HG02642 (cell line): Measurements from ENCODE around the gene NUP93.
A peak's percentile ranks its signal among the peaks of the same experiment; 100 is the strongest.
"Not testable (repeated sequence)": the region's sequence is repeated elsewhere in the genome, so short reads cannot be mapped to it uniquely, and the experiment has no call there.

ENCODE experiments used
- ATAC-seq: cut with Tn5 transposase; IDR thresholded peaks from one replicate; pipeline ENCODE4 v1.9.1; 2021; ENCODE audit warnings: mild to moderate bottlenecking; ENCODE audit not compliant: unreplicated experiment, poor library complexity

Gene NUP93

DNA sequence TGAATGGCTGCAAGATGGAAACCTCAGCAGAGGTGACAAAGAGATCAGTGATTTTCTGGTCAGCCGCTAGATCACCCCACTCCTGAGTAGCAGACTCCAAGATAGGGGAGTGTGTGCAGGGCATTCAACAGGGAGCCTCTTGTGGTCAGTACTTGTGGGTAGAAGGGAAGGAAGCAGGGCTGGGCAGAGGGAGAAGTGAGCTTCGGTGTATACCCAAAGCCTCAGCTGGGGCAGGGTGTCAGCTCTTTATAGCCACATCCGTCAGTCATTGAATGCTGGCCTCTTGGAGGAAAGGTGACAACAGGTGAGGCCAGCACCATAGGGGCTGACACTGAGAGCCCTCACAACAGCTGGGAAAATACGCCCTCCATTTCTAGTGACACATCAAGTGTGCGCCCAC lies 132.8 kb downstream of the NUP93 start:
- ATAC-seq, result no peak

- ATAC-seq, result no peak
These were observed 135.0 kb downstream of the NUP93 start, which contains the start of gene SLC12A3 for GRCh38 chr16:56864960-56865359. SLC12A3 (plus strand) TSS chr16:56865207; CDS start chr16:56865236, 29 bp downstream.

DNA sequence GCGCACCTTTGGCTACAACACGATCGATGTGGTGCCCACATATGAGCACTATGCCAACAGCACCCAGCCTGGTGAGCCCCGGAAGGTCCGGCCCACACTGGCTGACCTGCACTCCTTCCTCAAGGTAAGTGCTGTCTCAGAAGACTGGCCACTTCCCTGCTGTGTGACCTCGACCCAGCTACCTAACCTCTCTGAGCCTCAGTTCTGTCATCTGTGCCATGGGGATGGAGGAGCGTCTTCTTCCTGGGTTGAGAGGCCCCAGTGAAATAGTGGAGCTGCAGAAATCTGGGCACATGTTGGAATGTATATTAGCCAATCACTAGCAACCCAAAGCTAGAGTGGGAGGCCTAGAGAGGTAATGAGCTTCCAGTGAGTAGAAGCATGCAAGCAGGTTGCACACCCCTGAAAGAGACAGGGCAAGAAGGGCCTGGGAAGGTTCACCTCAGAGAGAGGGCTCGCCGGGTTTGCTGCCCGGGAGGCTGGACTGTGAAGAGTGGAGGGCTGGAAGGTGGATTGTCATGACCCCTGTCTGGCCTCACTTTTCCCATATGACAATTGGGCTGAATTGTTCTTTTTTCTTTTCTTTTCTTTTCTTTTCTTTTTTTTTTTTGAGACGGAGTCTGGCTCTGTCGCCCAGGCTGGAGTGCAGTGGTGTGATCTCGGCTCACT lies 135.6 kb downstream of the NUP93 start:
- no peak for ATAC-seq

GRCh38 chr16:56866955-56867830 lies 137.3 kb downstream of the NUP93 start:
- ATAC-seq, result no peak

DNA sequence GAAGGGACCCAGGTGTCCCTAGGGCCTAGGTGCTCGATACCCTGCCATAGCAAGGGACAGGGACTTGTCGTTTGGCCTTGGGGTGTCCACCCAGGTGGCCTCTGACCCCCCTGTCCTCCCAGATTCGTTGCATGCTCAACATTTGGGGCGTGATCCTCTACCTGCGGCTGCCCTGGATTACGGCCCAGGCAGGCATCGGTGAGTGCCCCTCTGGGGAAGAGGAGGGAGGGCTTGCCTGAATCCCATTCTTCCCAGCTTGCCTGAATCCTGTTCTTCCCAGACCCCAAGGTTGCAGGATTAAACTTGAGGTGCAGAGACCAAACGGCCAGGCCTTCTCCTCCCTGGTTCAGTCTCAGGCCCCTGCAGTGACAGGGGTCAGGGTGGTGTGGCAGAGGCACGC lies 138.2 kb downstream of the NUP93 start:
- no peak for ATAC-seq

DNA sequence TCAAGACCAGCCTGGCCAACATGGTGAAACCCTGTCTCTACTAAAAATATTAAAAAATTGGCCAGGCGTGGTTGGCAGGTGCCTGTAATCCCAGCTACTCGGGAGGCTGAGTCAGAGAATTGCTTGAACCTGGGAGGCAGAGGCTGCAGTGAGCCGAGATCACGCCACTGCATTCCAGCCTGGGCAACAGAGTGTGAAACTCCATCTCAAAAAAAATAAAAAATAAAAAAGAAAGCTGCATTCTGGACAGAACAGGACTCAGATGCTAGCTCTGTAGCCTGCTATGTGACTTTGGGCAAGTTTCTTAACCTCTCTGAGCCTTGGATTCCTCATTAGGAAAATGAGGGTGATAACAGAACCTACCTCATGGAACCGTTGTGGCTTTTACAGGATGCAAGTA lies 138.8 kb downstream of the NUP93 start:
- ATAC-seq, result not testable (repeated sequence)

DNA sequence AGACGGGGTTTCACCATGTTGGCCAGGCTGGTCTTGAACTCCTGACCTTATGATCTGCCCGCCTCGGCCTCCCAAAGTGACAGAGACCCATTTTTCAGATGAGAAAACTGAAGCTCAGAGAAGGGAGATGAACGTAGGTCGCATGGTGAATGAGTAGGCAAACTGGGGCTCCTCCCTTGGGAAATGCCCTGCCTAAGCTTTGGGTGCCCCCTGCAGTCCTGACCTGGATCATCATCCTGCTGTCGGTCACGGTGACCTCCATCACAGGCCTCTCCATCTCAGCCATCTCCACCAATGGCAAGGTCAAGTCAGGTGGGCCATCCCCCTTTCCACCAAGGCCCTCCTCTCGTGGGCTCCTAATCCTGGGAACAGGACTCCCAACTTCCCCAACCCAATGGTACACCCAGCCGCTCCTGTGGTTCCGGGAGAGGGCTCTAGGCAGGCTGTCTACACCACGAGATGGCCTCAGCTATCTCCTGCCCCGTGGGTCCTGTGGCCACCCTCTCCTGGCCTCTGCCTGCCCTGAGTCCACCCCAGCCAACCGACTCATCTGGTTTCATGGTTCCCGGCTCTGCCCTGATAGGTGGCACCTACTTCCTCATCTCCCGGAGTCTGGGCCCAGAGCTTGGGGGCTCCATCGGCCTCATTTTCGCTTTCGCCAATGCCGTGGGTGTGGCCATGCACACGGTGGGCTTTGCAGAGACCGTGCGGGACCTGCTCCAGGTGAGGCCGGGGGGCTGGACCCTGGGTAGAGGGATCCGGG lies 139.8 kb downstream of the NUP93 start:
- no peak for ATAC-seq

DNA sequence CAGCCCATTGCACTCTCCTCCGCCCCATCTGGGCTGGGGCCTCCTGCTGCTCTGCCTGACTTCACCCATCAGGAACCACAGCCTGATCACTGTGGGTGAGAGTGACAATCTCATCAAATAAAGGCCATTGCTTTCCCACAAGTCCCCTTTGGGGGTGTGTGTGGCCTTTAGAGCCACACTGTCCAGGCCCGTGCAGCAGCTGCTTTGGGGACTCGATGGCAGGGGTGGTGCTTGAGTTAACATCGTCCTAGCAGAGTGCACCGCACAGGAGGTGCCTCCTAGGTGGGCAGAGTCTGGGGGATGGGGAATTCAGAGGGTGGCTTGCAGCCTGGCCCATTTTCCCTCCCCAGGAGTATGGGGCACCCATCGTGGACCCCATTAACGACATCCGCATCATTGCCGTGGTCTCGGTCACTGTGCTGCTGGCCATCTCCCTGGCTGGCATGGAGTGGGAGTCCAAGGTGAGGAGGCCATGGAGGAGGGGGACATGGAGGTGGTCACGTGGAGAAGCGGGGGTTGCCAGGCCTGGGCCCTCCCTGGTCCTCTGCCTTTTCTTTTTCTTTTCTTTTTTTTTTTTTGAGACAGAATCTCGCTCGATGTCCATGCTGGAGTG lies 140.5 kb downstream of the NUP93 start:
- no peak for ATAC-seq

DNA sequence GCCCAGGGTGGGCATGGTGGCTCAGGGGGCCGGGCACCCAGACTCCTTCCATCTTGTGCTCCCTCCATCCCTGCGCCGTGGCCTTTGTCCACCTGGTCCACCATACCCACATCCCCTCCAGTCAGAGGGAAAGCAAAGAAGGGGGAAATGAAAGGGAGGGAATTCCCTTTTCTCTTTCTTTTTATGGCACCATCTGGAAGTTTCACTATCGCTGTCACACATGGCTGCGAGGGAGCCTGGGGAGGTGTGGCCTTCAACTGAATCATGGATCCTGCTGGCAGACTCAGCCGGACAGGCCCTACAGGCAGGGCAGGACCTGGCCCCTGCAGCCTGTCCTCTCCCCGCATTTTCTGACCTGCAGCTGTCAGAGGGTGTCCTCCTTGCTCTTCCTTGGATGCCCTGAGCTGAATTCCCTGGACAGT lies 141.3 kb downstream of the NUP93 start:
- ATAC-seq, result peak; percentile 53

GRCh38 chr16:56872863-56873391 lies 143.0 kb downstream of the NUP93 start:
- no peak for ATAC-seq

GRCh38 chr16:56874800-56875199 lies 144.9 kb downstream of the NUP93 start:
- no peak for ATAC-seq

DNA sequence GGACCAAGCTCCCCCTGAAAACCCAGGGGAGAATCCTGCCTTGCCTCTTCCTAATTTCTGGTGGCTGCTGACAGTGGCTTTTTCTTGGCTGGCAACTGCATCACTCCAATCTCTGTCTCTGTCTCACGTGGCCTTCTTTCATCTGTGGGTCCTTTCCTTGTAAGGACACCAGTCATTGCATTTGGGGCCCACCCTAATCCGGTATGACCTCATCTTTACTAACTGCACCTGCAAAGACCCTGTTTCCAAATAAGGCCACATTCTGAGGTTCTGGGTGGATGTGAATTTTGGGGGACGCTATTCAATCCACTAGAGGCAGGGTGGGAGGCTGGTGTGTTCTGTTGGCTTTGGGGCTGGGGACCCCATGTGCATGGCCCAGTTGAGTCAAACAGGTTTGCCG lies 146.1 kb downstream of the NUP93 start:
- ATAC-seq, result no peak

DNA sequence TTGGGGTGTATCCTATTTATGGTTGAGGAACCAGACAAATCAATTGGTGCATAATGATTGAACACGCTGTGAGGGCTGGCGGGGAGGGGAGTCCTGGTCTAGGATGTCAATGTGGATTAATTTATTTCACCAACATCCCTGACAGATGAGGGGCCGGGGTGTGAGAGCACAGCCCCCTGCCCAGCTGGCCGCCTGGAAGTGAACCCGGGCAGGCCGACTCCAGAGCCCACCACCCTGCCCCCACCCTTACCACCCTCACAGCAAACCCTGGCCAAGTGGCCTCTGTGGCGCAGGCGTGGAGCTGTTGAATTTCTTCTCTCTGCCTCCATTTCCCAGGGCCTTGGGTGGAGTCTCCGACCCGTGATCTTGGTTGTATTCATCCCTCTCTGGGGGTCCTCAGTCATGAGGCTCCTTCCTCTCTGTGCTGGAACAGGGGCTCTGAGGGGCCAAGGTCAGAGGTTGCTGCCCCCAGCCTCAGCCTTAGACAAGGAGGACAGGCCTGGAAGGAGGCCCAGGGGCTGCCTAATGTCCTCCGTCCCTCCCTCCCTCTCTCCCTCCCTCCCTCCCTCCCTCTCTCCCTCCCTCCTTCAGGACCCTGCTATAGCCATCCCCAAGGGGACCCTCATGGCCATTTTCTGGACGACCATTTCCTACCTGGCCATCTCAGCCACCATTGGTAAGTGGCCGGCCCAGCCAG lies 147.7 kb downstream of the NUP93 start:
- no peak for ATAC-seq

DNA sequence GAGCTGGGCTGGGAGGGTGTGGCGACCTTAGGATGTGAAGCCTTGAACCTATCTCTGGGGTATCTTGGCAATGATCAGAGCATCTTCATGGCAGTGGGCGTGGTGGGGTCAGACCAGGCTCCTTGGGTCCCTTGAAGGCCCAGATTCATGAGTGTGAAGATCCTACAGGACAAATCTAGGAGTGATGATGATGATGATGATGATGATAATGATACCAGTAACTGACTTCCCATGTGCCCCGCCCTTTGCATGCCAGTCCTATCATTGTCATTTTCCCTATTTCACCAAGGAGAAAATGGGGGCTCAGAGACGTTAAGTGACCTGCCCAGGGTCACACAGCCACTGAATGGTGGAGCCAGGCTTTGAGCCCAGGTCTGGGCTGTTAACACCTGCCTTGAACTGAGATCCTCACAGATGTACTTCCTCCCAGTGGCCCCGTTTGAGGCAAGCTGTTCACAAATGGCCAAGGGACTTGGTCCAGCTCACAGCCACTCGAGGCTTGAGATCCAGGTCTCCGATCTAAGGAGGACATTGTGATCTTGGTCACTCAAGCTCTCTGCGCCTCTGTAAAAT lies 148.4 kb downstream of the NUP93 start:
- ATAC-seq, result no peak

GRCh38 chr16:56879276-56879675 lies 149.3 kb downstream of the NUP93 start:
- no peak for ATAC-seq

DNA sequence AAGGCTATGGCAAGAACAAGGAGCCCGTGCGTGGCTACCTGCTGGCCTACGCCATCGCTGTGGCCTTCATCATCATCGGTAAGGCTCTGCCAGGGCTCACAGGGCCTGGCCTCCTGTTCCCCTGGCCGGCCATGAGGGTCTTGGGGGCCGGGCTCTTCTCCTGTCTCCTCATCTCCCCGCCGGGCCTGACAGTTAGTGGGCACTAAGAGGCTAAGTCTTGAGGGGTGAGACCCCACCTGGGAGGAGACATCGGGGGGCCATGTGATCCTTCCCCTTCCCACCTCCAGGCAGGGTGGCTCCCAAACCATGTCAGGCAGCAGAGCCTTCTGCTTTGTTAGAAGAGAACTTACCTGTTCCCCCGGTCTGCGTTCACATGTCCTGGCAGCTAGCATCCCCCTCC lies 150.2 kb downstream of the NUP93 start:
- no peak for ATAC-seq

- ATAC-seq, result no peak
These were observed 150.8 kb downstream of the NUP93 start for GRCh38 chr16:56880685-56881084.

DNA sequence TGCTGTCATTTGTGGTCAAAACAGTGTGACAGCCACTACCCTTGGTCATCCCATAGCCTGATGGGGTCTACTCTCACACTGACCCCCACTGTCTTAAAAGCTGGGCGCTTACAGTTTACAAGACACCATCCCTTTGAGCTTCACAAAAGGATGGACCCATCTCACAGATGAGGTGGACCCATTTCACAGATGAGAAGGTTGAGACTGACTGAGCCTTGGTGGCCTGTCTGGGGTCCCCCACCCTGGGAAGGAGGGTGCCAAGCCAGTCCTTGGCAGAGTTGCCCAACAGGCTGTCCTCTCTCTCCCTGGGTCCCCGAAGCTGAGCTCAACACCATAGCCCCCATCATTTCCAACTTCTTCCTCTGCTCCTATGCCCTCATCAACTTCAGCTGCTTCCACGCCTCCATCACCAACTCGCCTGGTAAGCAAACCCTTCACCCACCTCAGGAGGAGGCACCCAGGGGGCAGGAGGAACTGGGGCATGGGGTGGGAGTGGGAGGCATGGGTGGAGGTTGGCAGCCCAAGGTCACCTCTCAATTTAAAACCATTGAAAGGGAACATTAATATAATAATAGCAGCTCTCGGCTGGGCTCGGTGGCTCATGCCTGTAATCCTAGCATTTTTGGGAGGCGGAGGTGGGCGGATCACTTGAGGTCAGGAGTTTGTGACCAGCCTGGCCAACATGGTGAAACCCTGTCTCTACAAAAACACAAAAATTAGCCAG lies 152.3 kb downstream of the NUP93 start:
- ATAC-seq, result no peak

DNA sequence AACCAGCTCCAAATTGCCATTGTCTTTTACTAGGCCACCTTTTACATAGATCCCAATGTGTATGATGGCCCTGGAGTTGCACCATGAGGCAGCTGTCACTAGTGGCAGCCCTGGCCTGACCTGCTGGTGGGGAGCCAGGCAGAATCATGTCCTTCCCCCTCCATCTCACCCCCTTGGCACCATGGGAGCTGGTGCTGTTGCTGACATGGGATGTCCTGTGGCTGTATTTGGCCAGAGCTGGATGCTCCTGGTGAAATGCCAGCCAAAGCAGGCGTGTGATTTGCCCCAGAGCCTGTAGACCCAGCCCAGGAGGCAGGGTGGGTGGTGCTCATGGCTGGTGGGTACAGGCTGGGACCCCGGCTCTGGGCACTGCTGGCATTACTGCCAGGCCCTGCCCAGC lies 153.7 kb downstream of the NUP93 start:
- no peak for ATAC-seq
